ENCODE results near the gene CD160.

DNA sequence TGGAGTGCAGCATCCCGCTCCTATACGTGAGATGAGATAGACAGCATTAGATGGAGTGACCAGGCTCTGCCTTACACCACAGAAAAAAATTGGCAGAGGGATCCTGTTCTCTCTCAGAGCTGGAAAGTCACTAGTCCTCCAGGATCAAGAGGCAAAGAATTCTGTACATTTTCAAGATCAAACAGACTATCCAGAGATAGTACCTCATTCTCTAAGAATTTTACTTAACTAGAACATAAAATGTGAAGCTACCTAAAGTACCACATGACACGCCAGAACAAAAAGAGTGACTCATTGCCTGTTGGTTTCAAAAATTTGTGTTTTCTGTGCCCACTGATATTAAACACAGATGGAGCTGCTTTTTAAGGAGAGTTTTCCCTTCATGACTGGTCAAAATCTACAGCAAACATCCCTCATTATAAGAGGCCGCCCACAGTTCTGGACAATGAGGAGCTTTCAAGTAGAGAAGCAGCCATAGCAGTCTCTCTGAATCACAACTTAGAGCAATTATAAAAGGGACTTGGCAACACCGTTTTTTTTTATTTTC lies 32.3 kb downstream of the CD160 start:
- TF ChIP-seq, protein P1, sequence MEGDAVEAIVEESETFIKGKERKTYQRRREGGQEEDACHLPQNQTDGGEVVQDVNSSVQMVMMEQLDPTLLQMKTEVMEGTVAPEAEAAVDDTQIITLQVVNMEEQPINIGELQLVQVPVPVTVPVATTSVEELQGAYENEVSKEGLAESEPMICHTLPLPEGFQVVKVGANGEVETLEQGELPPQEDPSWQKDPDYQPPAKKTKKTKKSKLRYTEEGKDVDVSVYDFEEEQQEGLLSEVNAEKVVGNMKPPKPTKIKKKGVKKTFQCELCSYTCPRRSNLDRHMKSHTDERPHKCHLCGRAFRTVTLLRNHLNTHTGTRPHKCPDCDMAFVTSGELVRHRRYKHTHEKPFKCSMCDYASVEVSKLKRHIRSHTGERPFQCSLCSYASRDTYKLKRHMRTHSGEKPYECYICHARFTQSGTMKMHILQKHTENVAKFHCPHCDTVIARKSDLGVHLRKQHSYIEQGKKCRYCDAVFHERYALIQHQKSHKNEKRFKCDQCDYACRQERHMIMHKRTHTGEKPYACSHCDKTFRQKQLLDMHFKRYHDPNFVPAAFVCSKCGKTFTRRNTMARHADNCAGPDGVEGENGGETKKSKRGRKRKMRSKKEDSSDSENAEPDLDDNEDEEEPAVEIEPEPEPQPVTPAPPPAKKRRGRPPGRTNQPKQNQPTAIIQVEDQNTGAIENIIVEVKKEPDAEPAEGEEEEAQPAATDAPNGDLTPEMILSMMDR (IDR thresholded peaks at IDR 0.05), result no peak
- no peak for TF ChIP-seq POLR2A (IDR thresholded peaks at IDR 0.05)
